Endothelial cell of umbilical vein (primary cell): ENCODE results near the gene MROH2A. TPM values are rescaled to one million over a fixed set of nuclear protein-coding genes. Genes with fewer than 3 reads are reported as not detected.

ENCODE experiments used
- BruUV-seq: library from RNA; stranded (reverse); fragments of 400-500 nt; replicated peaks from 2 replicates; lab custom pipeline; 2021; lab: Mats Ljungman, UMichigan
- CTCF ChIA-PET: fragments of 300-600, 350-600 bp; sonication (Branson Sonifier 250); formaldehyde crosslinking; loops from one replicate; lab custom pipeline; 2021; ENCODE audit warnings: antibody characterized with exemption, inconsistent platforms; lab: Charles Lee
- POLR2A ChIA-PET: fragments of 300-600, 350-600 bp; sonication (Branson Sonifier 250); formaldehyde crosslinking; loops from one replicate; lab custom pipeline; 2021; ENCODE audit warnings: antibody characterized with exemption, inconsistent platforms; lab: Charles Lee
- DNase-seq: peaks from one replicate; pipeline ENCODE4 v3.0.0-alpha.2; 2011; ENCODE audit warnings: low read depth, low spot score
- FAIRE-seq: peaks from 2 replicates; lab custom pipeline; 2011; peaks lifted over from hg19 to GRCh38; lab: Jason Lieb, UNC
- H2AFZ ChIP-seq: 2 replicates; pipeline ENCODE4 v1.6.0; 2012; ENCODE audit warnings: low read depth, low read length, control low read depth, inconsistent platforms
- H3K27ac ChIP-seq: 2 replicates; pipeline ENCODE4 v1.5.1; 2011; ENCODE audit warnings: low read depth, mild to moderate bottlenecking, control low read depth, low read length, moderate library complexity; ENCODE audit not compliant: insufficient read depth
- H3K27me3 ChIP-seq, 2 experiments: 2 replicates each; pipeline versions ENCODE4 v1.6.0 to v1.6.1; 2011; ENCODE audit warnings: low read length in 2 of 2, mixed read lengths in 1 of 2; ENCODE audit not compliant: control insufficient read depth in 2 of 2, insufficient read depth in 2 of 2
- H3K36me3 ChIP-seq, 2 experiments: 2 replicates in 1 of 2; 3 replicates in 1 of 2; pipeline ENCODE4 v1.5.1; 2011; ENCODE audit warnings: low read length in 2 of 2, mild to moderate bottlenecking in 1 of 2, moderate library complexity in 1 of 2; ENCODE audit not compliant: control insufficient read depth in 2 of 2, insufficient read depth in 2 of 2; ENCODE audit errors: extremely low read depth in 1 of 2
- H3K4me1 ChIP-seq: 3 replicates; pipeline ENCODE4 v1.5.1; 2011; ENCODE audit warnings: mild to moderate bottlenecking, low read length; ENCODE audit not compliant: control insufficient read depth, insufficient read depth; ENCODE audit errors: extremely low read depth
- H3K4me2 ChIP-seq: 2 replicates; pipeline ENCODE4 v1.6.1; 2011; ENCODE audit warnings: low read length, control low read depth, mixed read lengths; ENCODE audit not compliant: insufficient read depth
- H3K4me3 ChIP-seq, 3 experiments: fragments of 200-600 bp in 1 of 3; sonication (generic), shearing (Covaris generic) in 1 of 3; replicated peaks in 1 of 3; 2 replicates each; pipeline ENCODE4 v1.5.1; 2011 to 2016; ENCODE audit warnings: control low read depth in 3 of 3, low read length in 3 of 3, mild to moderate bottlenecking in 2 of 3, inconsistent platforms in 1 of 3, low read depth in 1 of 3, moderate library complexity in 1 of 3; ENCODE audit not compliant: insufficient read depth in 1 of 3
- H3K79me2 ChIP-seq: 2 replicates; pipeline ENCODE4 v1.6.0; 2012; ENCODE audit warnings: low read length, inconsistent platforms; ENCODE audit not compliant: control insufficient read depth, insufficient read depth
- H3K9ac ChIP-seq: replicated peaks from 2 replicates; pipeline ENCODE3; 2011; ENCODE audit warnings: low read length, control low read depth; ENCODE audit not compliant: insufficient read depth; ENCODE audit errors: extremely low read depth
- H3K9me1 ChIP-seq: replicated peaks from 3 replicates; pipeline ENCODE4 v1.6.0; 2011; ENCODE audit warnings: mild to moderate bottlenecking, low read length; ENCODE audit not compliant: control insufficient read depth, insufficient read depth; ENCODE audit errors: extremely low read depth
- H3K9me3 ChIP-seq: replicated peaks from 2 replicates; pipeline ENCODE4 v1.5.1; 2012; ENCODE audit warnings: low read length, inconsistent platforms; ENCODE audit not compliant: control insufficient read depth, insufficient read depth
- H4K20me1 ChIP-seq: replicated peaks from 2 replicates; pipeline ENCODE3; 2011; ENCODE audit warnings: mild to moderate bottlenecking, low read length; ENCODE audit not compliant: control insufficient read depth, insufficient read depth; ENCODE audit errors: extremely low read depth
- EZH2 ChIP-seq: IDR thresholded peaks from 2 replicates; pipeline ENCODE4 v1.6.1; 2012; ENCODE audit warnings: borderline replicate concordance, low read depth, mild to moderate bottlenecking, moderate library complexity, low read length, inconsistent platforms; ENCODE audit not compliant: severe bottlenecking
- FOS ChIP-seq: IDR thresholded peaks from 2 replicates; pipeline ENCODE4 v1.6.1; 2011; ENCODE audit warnings: mild to moderate bottlenecking, low read length, moderate library complexity, borderline replicate concordance; ENCODE audit not compliant: insufficient read depth
- GATA2 ChIP-seq: IDR thresholded peaks from 2 replicates; pipeline ENCODE4 v1.7.0; 2011; ENCODE audit warnings: low read depth, mild to moderate bottlenecking, moderate library complexity, mixed read lengths, low read length; ENCODE audit not compliant: insufficient read length, insufficient read depth
- JUN ChIP-seq: IDR thresholded peaks from 2 replicates; pipeline ENCODE4 v1.6.1; 2011; ENCODE audit warnings: borderline replicate concordance, low read depth; ENCODE audit not compliant: insufficient read length, insufficient read depth
- MAX ChIP-seq: IDR thresholded peaks from 2 replicates; pipeline ENCODE4 v1.6.1; 2011; ENCODE audit not compliant: insufficient read depth, insufficient read length
- MYC ChIP-seq: IDR thresholded peaks from one replicate; pipeline ENCODE4 v1.6.1; 2011; ENCODE audit warnings: mild to moderate bottlenecking, low read depth, low read length
- POLR2A ChIP-seq: IDR thresholded peaks from 2 replicates; pipeline ENCODE4 v1.6.1; 2012; ENCODE audit warnings: low read depth, mild to moderate bottlenecking, control low read depth, low read length
- dilution Hi-C: fragments of 300-500 bp; cut with MboI; formaldehyde crosslinking; loops from one replicate; pipeline ENCODE4 v1.15.0; 2019; ENCODE audit warnings: low sequenced_read_pairs; ENCODE audit not compliant: extremely low pct_ligation_motif_present
- intact Hi-C: fragments of 100-400 bp; cut with micrococcal nuclease; formaldehyde crosslinking; loops from one replicate; pipeline ENCODE4 v1.10.0; 2022
- polyA plus RNA-seq, 4 experiments: library from polyadenylated mRNA; depleted of rRNA in 3 of 4; stranded (reverse) in 3 of 4; unstranded in 1 of 4; fragments of >200 nt; gene quantifications; 2 replicates each; pipeline versions ENCODE4 v1.2.1 to v1.2.3, GENCODE V29; 2011 to 2012; ENCODE audit warnings: missing spikeins in 1 of 4
- total RNA-seq: library from RNA; stranded (reverse); gene quantifications from 2 replicates; pipeline ENCODE4 v1.2.3, GENCODE V29; 2021
- TF ChIP-seq, protein P1 (sequence below), 2 donors: IDR thresholded peaks; 1 replicate in 1 of 2; 2 replicates in 1 of 2; pipeline ENCODE4 v1.5.1; 2011; ENCODE audit warnings: low read length in 2 of 2, mild to moderate bottlenecking in 2 of 2, moderate library complexity in 2 of 2, control low read depth in 1 of 2, inconsistent platforms in 1 of 2, low read depth in 1 of 2; ENCODE audit not compliant: insufficient read depth in 1 of 2; ENCODE audit errors: extremely low read depth in 1 of 2

The MROH2A gene
- total and polyA plus RNA-seq, 2 donors (not counting 3 experiments of a cell fraction or from before 2014, with no cell fraction given): not detected

GRCh38 chr2:233835230-233836186 is 57.4 kb downstream of the MROH2A start:
- Histone ChIP-seq H3K27me3 (no peaks in the 10 kb centered on the region), H3K27ac (no peak overlapping the region), H2AFZ (no peak overlapping the region), H3K4me1 (no peaks in the 10 kb centered on the region), H3K36me3 (peaks cover 0 to 29% of the 10 kb centered on the region in 2 experiments), H3K4me2 (no peak overlapping the region), H3K9ac (no peak overlapping the region), H3K9me3 (no peaks in the 10 kb centered on the region), H3K79me2 (peaks cover 49% of the 10 kb centered on the region), H4K20me1 (no peaks in the 10 kb centered on the region), H3K9me1 (no peaks in the 10 kb centered on the region), H3K4me3 (no peak overlapping the region)
- no TSS peak for BruUV-seq
- CTCF ChIA-PET: no interaction called here
- intact Hi-C loops (loop anchor here (10.0 kb wide), 1 partner anchor 551 kb away; no protein-coding TSS in a partner anchor), dilution Hi-C loops (no loop called here)
- FAIRE-seq: no peak
- no peak for TF ChIP-seq FOS
- no peak for TF ChIP-seq EZH2
- TF ChIP-seq, protein P1, sequence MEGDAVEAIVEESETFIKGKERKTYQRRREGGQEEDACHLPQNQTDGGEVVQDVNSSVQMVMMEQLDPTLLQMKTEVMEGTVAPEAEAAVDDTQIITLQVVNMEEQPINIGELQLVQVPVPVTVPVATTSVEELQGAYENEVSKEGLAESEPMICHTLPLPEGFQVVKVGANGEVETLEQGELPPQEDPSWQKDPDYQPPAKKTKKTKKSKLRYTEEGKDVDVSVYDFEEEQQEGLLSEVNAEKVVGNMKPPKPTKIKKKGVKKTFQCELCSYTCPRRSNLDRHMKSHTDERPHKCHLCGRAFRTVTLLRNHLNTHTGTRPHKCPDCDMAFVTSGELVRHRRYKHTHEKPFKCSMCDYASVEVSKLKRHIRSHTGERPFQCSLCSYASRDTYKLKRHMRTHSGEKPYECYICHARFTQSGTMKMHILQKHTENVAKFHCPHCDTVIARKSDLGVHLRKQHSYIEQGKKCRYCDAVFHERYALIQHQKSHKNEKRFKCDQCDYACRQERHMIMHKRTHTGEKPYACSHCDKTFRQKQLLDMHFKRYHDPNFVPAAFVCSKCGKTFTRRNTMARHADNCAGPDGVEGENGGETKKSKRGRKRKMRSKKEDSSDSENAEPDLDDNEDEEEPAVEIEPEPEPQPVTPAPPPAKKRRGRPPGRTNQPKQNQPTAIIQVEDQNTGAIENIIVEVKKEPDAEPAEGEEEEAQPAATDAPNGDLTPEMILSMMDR (IDR thresholded peaks at IDR 0.05; ENCODE audit: extremely low read depth in 1 of 2, insufficient read depth in 1 of 2, low read depth in 1 of 2, low read length in 2 of 2): no peak
- TF ChIP-seq JUN: no peak
- TF ChIP-seq MYC: no peak
- TF ChIP-seq POLR2A: no peak
- TF ChIP-seq GATA2: no peak
- TF ChIP-seq MAX: no peak
- POLR2A ChIA-PET: no interaction called here
- DNase-seq: no peak
